Fibroblast of lung (primary cell): ENCODE measurements around the gene ZNF23.

Source experiments
- EZH2 ChIP-seq: IDR thresholded peaks from 2 replicates; pipeline ENCODE4 v1.5.1; 2012; ENCODE audit warnings: low read length, control low read depth, mild to moderate bottlenecking; ENCODE audit errors: missing control alignments
- TF ChIP-seq, protein P1 (sequence below), 2 donors: IDR thresholded peaks in 1 of 2; conservative IDR thresholded peaks in 1 of 2; 1 replicate in 1 of 2; 2 replicates in 1 of 2; pipeline ENCODE4 v1.5.1; 2011 to 2012; ENCODE audit warnings: low read length in 2 of 2, control low read depth in 1 of 2, inconsistent platforms in 1 of 2, low read depth in 1 of 2, mild to moderate bottlenecking in 1 of 2

GRCh38 chr16:71406316-71406715, 55.7 kb downstream of the ZNF23 start:
- TF ChIP-seq, protein P1, sequence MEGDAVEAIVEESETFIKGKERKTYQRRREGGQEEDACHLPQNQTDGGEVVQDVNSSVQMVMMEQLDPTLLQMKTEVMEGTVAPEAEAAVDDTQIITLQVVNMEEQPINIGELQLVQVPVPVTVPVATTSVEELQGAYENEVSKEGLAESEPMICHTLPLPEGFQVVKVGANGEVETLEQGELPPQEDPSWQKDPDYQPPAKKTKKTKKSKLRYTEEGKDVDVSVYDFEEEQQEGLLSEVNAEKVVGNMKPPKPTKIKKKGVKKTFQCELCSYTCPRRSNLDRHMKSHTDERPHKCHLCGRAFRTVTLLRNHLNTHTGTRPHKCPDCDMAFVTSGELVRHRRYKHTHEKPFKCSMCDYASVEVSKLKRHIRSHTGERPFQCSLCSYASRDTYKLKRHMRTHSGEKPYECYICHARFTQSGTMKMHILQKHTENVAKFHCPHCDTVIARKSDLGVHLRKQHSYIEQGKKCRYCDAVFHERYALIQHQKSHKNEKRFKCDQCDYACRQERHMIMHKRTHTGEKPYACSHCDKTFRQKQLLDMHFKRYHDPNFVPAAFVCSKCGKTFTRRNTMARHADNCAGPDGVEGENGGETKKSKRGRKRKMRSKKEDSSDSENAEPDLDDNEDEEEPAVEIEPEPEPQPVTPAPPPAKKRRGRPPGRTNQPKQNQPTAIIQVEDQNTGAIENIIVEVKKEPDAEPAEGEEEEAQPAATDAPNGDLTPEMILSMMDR (conservative IDR thresholded peaks at IDR 0.05 in 1 of 2, IDR thresholded peaks at IDR 0.05 in 1 of 2; ENCODE audit: low read depth in 1 of 2, low read length in 2 of 2), result no peak
- TF ChIP-seq EZH2, result no peak
